ENCODE data around the gene MASP1.
"Not testable (repeated sequence)": the region's sequence is repeated elsewhere in the genome, so short reads cannot be mapped to it uniquely, and the experiment has no call there.

The MASP1 gene

GRCh38 chr3:187265461-187265955, 26.0 kb downstream of the MASP1 start:
- DNase-seq (ENCODE audit: low spot score): peak; percentile 71

- DNase-seq (ENCODE audit: low spot score): no peak
These were observed 26.6 kb downstream of the MASP1 start for GRCh38 chr3:187264911-187265310.

- peak; percentile 64 for DNase-seq (ENCODE audit: low spot score)
These were observed 27.5 kb downstream of the MASP1 start for GRCh38 chr3:187264021-187264420.

GRCh38 chr3:187263270-187263669, 28.3 kb downstream of the MASP1 start:
- no peak for DNase-seq (ENCODE audit: low spot score)

GRCh38 chr3:187262360-187262759, 29.2 kb downstream of the MASP1 start:
- no peak for DNase-seq (ENCODE audit: low spot score)

- DNase-seq (ENCODE audit: low spot score): no peak
These were observed 30.0 kb downstream of the MASP1 start for GRCh38 chr3:187261541-187261969.

- no peak for DNase-seq (ENCODE audit: low spot score)
These were observed 32.4 kb downstream of the MASP1 start for GRCh38 chr3:187259171-187259570.

GRCh38 chr3:187257992-187258692, 33.4 kb downstream of the MASP1 start:
- no peak for DNase-seq (ENCODE audit: low spot score)

- no peak for DNase-seq (ENCODE audit: low spot score)
These were observed 34.1 kb downstream of the MASP1 start for GRCh38 chr3:187257471-187257870.

- no peak for DNase-seq (ENCODE audit: low spot score)
These were observed 35.4 kb downstream of the MASP1 start for GRCh38 chr3:187256051-187256616.

GRCh38 chr3:187255314-187255713, 36.2 kb downstream of the MASP1 start:
- no peak for DNase-seq (ENCODE audit: low spot score)

- no peak for DNase-seq (ENCODE audit: low spot score)
These were observed 39.2 kb downstream of the MASP1 start for GRCh38 chr3:187252311-187252710.

- DNase-seq (ENCODE audit: low spot score): no peak
These were observed 39.9 kb downstream of the MASP1 start for GRCh38 chr3:187251599-187251998.

GRCh38 chr3:187247398-187247797, 44.1 kb downstream of the MASP1 start:
- no peak for DNase-seq (ENCODE audit: low spot score)

- no peak for DNase-seq (ENCODE audit: low spot score)
These were observed 47.5 kb downstream of the MASP1 start for GRCh38 chr3:187243933-187244524.

GRCh38 chr3:187242900-187243299, 48.6 kb downstream of the MASP1 start:
- no peak for DNase-seq (ENCODE audit: low spot score)

GRCh38 chr3:187242435-187242834, 49.1 kb downstream of the MASP1 start:
- no peak for DNase-seq (ENCODE audit: low spot score)

GRCh38 chr3:187238835-187239234, 52.7 kb downstream of the MASP1 start:
- DNase-seq (ENCODE audit: low spot score): not testable (repeated sequence)

- DNase-seq (ENCODE audit: low spot score): no peak
These were observed 53.3 kb downstream of the MASP1 start for GRCh38 chr3:187238239-187238638.

GRCh38 chr3:187237741-187238140, 53.8 kb downstream of the MASP1 start:
- no peak for DNase-seq (ENCODE audit: low spot score)

- no peak for DNase-seq (ENCODE audit: low spot score)
These were observed 54.6 kb downstream of the MASP1 start for GRCh38 chr3:187236962-187237361.

- no peak for DNase-seq (ENCODE audit: low spot score)
These were observed 61.5 kb downstream of the MASP1 start for GRCh38 chr3:187230011-187230410.

- no peak for DNase-seq (ENCODE audit: low spot score)
These were observed 62.8 kb downstream of the MASP1 start for GRCh38 chr3:187228740-187229139.

All from kidney capillary endothelial cell (primary cell).